Suppressor macrophage treated with lipopolysaccharide for 1 hour (primary cell): ENCODE results near the gene SESTD1.

Source experiments
- DNase-seq, 3 donors: peaks; one replicate each; pipeline ENCODE4 v3.0.0-alpha.2; 2020 to 2022

SESTD1 gene

DNA sequence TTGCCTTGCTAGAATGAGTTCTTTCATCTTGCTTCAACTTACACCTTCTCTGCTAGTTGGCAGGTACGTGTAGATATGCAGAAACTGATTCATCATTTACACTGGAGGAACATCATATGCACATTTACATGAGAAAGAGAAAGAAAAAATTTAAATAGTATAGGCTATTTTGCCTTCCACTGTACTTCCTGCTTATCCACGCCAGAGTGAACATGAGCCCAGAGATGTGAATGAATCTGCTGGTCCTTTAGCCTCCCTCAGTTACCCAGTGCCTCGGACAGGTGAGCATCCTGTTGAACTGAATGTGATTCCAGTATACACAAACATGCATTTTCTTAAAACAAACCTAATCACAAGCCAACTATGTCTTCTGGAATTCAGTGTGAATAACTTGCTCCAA lies 83.6 kb downstream of the SESTD1 start:
- no peak for DNase-seq

DNA sequence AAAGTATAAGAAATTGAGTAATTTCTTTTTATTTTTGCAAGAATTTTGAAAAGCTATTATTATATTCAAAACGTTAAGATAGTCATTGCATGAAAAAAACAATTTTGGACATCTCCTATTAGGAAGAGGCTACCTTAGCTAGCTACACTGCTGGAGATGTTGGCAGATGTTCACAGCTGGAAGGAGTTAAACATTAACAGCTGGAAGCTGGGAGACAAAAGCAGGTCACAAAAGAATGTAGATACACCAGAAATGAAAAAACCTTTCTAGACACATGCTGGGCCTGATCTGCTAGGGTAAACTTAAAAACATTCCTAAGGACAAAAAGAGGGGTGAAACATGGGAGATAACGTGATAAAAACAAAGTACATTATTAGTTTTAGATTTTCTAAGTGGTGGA lies 84.4 kb downstream of the SESTD1 start:
- DNase-seq = no peak

DNA sequence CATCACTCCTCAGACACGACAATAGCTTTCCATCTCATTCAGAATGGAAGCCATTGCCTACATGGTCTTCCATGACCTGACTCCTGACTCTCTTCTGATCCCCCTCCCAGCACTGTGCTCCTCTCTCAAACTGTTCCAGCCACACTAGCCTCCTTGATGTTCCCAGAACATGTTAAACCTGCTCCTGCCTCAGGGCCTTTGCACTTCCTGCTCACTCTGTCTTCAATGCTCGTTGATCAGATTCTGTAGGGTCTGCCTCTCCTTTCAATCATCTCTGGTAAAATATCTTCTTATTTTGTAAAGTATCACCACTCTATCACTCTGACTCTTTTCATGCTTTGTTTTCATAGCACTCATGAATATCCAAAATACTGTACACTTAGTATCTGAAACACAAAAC lies 84.9 kb downstream of the SESTD1 start:
- no peak for DNase-seq

DNA sequence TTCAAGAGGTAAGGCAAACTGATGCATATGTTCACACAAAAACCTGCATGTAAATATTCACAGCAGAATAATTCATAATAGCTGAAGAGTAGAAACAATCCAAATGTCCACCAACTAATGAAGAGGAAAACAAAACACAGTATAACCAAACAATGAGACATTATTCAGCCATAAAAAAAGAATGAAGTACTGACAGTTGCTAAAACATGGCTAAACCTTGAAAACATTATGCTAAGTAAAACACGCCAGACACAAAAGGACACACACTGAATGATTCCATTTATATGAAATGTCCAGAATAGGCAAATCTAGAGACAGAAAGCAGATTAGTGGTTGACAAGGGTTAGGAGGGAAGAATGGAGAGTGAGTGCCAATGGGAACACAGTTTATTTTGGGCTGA lies 86.9 kb downstream of the SESTD1 start:
- DNase-seq = no peak

DNA sequence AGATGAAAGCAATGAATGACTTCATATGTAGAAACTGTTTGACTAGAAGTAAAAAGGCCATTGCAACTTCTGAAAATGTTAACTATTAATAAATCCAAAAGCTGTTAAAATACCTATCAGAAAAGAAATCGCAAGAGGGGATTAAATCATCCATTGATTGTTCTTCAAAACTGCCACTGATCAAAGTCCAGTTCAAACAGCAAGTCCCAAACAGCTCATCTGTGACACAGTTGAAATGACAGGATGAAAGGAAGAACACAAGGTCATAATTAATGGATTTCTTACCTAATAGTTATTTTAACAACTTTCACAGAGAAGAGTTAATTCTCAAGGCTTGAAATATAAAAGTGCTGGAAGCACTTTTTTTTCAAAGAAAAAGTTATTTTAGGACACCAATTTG lies 90.4 kb downstream of the SESTD1 start:
- no peak for DNase-seq

GRCh38 chr2:179172894-179173293 lies 91.7 kb downstream of the SESTD1 start:
- DNase-seq = no peak

- DNase-seq = no peak
Observed at GRCh38 chr2:179171371-179171770, 93.3 kb downstream of the SESTD1 start.

- DNase-seq = peak; percentile 44 to 70 (median 66)
Observed at GRCh38 chr2:179170901-179171300, 93.7 kb downstream of the SESTD1 start.

DNA sequence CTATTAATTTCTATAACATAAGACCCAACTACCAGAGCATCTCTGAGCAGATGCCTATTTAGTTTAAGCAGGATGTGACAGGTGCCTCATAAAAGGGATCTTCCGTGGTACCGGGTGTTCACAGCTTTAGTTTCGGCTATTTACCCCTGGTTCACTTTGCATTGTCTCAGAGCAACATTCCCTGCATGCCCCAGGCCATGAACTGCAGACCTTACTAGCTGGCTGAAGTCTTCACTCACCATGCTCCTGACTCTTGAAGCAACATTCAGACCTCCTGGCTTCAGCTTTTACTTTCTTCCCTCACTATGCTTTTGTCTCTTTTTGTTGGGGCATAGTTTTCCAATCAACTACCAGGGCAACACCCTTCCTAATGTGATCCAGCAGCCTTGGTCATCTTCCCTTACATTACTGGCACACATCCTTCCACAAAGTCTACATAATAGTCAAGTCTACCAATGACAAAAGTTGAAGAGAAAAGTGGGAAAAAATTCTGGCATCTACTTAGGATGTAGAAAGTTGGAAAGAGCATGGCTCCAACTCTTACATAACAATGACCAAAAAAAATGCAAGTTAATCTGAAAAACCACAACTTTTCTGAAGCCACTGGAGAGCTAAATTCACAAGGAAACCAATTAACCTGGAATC lies 99.2 kb downstream of the SESTD1 start:
- DNase-seq = no peak

- DNase-seq = peak in 1 of 3 donors; percentile 39
Observed at GRCh38 chr2:179141206-179141605, 123.4 kb downstream of the SESTD1 start.

- DNase-seq = no peak
Observed at GRCh38 chr2:179140571-179140970, 124.1 kb downstream of the SESTD1 start.

DNA sequence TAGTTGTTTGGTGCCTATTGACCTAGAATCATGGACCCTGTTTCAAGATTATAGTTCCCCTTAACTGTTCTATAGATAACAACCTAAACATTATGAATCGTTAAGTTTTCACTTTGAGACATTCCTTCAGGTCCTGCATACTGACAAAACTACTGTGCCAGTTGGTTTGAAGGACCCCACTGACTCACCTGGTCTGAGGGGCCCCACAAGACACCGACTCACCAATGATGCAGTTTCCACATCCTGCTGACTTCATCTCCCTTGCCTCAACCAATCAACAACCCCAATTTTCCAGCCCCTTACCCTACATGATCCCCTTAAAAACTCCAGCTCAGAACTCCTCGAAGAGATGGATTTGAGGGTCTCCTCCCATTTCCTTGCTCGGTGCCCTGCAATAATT lies 125.1 kb downstream of the SESTD1 start:
- peak in 1 of 3 donors; percentile 42 for DNase-seq

GRCh38 chr2:179137200-179137759 lies 127.4 kb downstream of the SESTD1 start:
- DNase-seq = no peak

DNA sequence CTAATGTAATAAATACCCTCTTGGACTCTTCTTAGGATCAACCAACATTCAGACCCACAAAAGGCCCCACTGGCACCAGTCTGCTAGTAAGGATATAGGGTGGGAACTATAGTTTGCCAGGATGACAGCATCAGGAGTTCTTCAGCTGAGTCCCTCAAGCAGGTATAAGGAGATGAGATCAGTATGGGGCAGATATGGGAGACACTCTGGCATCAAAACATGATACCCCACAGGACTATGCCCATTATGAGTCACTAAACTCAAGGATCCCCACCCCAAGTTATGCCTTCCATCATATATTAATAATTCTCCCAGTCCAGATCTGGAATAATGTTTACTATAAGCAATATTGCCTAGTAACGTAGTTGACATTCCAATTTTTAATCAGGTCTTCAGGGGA lies 131.6 kb downstream of the SESTD1 start:
- DNase-seq = no peak

GRCh38 chr2:179132076-179132475 lies 132.6 kb downstream of the SESTD1 start:
- DNase-seq = no peak

DNA sequence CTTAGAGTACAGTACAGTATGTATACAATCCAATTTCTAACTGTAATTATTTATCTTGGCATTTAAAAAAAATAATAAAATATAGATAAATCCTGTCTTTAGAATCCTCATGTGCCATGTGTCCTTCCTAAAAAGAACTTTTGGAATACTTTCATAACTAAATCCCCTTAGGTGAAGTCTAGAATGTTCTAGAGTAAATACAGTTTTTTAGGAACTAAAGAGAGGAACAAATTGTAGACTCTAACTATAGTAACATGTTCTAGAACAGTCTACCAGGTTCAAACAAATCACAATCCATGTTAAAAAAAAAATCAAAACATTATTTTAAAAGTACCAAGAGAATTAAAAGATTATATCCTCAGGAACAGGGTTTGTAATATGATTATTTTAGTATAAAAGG lies 134.1 kb downstream of the SESTD1 start:
- no peak for DNase-seq

GRCh38 chr2:179129574-179130238 lies 134.9 kb downstream of the SESTD1 start:
- peak in 1 of 3 donors; percentile 10 for DNase-seq

DNA sequence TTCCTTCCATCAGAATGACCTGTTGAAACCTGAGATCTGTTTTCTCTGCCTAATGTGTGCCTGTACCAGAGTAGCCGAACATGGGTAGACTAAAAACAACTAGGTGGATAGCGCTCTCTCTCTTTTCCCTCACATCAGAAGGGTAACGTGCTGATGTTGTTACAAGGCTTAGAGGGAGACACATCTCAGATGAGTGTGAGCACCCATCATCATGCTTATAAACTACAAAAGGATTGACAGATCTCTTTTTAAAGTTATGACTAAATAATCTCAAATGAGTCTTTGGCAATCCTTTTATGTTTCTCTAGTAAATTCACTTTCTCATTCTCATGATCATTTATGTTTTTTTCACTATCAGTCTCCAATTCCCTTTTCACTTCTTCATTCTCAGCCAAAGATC lies 139.2 kb downstream of the SESTD1 start:
- no peak for DNase-seq

- DNase-seq = no peak
Observed at GRCh38 chr2:179124282-179124681, 140.3 kb downstream of the SESTD1 start.

- DNase-seq = no peak
Observed at GRCh38 chr2:179123272-179123662, 141.4 kb downstream of the SESTD1 start.

DNA sequence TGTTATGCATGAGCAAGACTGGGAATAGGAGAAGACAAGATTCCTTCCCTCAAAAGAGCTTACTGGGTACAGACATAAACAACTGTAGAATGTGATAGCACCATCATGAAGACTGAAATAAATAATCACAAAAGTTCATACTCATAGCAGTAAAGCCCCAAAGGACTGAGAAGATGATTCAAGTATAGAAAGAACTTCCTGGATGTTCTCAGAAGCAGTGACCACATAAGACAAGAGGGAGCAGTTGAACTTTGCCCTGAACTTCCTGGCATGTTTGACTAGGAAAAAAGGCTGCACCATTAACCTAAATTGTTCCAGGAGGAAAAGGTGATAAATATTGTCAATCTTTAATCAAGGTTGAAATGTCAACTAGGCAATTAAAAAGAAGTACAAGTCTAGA lies 156.9 kb downstream of the SESTD1 start:
- no peak for DNase-seq

DNA sequence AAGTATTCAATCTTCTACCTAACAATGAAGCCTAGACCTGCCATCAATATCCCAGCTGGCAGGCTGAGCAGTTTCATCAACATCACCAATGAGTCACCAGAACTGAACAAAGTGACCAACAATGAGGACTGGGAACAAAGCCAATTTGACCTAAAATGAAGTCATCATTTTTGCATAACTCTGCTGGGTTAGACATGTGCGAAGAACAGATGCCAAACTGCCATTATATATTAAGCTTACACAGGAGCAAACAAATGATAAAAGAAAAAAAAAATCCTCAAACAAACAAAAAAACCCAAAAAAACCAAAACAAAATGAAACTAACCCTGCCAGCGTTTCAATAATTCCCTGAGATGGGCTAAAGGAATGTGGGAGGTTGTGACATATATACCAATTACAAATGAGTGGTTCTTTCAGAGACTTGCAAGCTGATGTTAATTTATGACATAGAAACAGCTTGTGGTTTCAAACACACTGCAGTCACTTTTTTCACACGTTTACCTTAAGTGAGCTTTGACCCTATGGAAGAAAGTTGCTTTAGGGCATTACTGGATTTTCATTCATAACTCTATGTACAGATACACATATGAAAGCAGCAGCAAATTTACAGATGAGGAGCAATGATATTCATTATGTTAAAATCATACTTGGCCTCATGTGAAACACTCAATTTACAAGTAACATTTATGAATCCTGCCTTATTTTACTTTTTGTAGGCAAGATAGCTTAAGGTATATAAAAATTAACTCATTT lies 157.8 kb downstream of the SESTD1 start:
- DNase-seq = peak; percentile 84 to 95 (median 93)

GRCh38 chr2:179106342-179106675 lies 158.3 kb downstream of the SESTD1 start:
- peak in 1 of 3 donors; percentile 4 for DNase-seq

DNA sequence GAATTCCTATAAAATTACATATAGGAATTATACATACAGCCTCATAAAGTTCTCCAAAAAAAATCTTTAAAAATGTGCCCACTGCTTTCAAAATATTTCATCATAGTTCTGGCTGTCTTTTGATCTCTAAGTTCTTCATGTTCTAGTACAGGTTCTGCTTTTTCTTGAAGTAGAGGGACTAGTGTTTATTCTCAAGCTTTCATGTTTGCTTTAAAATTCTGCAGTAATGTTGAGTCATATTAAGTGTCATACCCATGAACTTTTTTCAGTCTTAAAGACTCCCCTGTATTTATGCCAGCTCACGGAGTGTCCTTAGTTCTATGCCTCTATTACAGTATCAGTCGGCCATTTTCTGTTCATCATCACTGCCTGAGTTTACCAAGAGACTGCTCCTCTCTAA lies 159.9 kb downstream of the SESTD1 start:
- peak; percentile 47 to 77 (median 70) for DNase-seq
